ENCODE measurements around the gene RPRD1B.

RPRD1B gene

DNA sequence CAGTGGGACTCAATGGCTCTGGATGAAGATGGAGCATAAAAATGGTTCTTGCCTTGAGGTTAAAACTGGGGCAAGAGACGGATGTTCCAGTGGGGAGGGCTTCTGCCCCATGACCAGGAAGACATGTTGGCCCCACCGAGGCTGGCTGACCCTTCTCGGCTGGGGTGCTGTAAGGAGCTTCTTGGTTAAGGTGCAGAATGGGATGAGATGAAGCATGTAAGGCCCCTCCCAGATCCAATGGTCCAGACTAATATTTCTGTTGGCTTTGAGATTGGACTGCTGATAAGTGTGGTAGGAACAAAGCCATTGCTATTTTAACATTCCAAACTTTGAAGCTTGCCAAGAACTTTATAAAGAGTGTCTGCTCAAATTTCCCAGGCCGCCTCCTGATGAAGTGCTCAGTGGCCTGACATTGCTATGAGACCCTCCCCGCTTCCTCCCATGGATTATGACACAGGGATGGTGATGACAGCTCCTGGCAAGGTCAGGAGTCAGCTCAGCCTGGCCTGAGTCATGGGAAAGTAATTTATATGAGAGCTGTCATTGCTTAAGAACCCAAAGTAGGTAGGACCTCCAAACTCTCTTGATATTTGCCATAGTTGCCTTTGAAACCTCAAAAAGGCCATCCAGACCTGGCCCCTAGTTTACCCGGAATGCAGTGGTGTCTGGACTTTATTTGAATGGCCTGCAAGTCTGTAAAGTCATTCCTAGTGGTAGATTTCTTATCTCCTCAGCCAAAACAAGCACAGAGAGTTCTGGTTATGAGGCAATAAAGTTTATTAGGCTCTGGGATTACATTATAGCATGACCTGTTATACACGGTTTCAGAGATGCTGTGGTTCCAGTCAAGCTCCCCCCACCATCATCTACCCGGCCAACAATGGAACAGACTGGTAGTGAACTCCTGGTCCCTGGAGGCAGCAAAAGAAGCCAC is 76.3 kb downstream of the RPRD1B start:
- no peaks in the 10 kb centered on the region for H3K9me3 Mint-ChIP-seq

DNA sequence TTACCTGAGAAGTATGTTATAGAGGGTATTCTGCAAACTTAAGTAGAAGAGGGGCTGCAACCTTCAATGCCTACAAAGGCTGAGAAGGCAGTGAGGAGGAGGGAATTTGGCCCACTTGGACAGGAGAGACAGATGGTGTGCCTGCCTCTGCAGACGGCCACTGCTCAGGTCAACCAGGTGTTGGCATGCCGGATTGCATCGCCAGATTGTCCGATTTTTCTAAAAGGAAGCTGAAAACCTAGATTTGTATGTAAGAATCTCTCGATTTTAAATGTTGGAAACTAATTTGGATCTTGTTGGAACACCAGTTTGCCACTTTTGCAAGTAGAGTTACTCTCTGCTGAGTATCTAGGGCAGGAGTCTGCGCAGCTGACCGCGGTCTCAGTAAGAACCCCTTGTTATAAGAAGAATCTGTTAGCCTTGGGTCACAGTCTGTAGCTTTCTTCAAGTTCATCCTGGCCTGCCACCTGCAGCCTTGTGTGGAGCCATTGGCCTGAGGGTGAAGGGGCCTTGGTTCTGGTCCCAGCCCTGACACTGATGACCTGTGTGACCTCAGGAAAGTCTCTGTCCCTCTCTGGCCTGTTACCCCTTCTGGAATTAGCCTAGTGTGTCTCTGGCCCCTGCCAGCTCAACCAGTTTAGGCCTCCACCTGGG is 77.1 kb downstream of the RPRD1B start:
- Mint-ChIP-seq H3K9me3 (no peaks in the 10 kb centered on the region), H3K4me1 (no peaks in the 10 kb centered on the region), H3K27ac (no peak overlapping the region), H3K4me3 (no peak overlapping the region), H3K36me3 (no peaks in the 10 kb centered on the region)
- peak in 1 of 2 donors; percentile 40 for DNase-seq (ENCODE audit: low spot score in 2 of 2)
- ATAC-seq = no peak

More for the DNA sequence above, 76.3 kb downstream of the RPRD1B start:
- no peak for ATAC-seq
- Mint-ChIP-seq H3K36me3 (no peaks in the 10 kb centered on the region), H3K4me3 (no peak overlapping the region), H3K27ac (no peak overlapping the region), H3K4me1 (no peaks in the 10 kb centered on the region)
- DNase-seq (ENCODE audit: low spot score in 2 of 2) = no peak

DNA sequence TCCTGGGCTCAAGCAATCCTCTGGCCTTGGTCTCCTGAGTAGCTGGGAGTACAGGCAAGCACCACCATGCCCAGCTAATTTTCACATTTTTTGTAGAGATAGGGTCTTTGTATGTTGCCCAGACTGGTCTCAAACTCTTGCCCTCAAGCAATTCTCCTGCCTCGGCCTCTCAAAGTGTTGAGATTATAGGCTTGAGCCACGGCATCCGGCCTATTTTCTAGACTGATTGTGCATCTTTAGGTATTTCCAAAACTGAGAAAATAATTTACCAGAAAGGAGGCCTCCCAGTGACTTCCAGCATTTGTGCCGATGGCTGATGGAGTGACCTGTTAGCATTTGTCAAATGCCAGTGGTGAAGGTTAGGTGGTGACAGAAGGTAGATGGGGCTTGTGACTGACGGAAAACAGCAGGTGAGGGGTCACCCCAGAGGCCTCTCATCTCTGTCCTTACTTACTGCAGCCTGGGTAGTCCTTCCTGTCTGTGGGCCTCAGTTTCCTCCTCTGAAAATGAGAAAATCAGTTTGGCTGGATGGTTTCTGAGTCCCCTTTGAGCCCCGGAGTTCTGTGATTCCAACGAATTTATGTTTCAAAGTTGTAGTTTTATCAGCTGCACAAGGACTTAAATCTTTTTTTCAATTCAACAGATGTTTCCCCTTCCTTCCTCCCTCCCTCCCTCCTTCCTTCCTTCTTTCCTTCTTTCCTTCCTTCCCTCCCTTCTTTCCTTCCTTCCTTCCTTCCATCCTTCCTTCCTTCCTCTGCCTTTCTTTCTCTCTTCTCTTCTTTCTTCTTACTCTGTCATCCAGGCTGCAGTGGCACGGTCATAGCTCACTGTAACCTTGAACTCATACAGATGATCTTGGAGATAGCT is 78.1 kb downstream of the RPRD1B start:
- H3K4me3 Mint-ChIP-seq = no peak overlapping the region
- no peaks in the 10 kb centered on the region for H3K4me1 Mint-ChIP-seq
- DNase-seq (ENCODE audit: low spot score in 2 of 2) (peak in 1 of 2 donors; percentile 30), ATAC-seq (no peak)
- no peaks in the 10 kb centered on the region for H3K36me3 Mint-ChIP-seq
- no peaks in the 10 kb centered on the region for H3K9me3 Mint-ChIP-seq
- no peak overlapping the region for H3K27ac Mint-ChIP-seq

DNA sequence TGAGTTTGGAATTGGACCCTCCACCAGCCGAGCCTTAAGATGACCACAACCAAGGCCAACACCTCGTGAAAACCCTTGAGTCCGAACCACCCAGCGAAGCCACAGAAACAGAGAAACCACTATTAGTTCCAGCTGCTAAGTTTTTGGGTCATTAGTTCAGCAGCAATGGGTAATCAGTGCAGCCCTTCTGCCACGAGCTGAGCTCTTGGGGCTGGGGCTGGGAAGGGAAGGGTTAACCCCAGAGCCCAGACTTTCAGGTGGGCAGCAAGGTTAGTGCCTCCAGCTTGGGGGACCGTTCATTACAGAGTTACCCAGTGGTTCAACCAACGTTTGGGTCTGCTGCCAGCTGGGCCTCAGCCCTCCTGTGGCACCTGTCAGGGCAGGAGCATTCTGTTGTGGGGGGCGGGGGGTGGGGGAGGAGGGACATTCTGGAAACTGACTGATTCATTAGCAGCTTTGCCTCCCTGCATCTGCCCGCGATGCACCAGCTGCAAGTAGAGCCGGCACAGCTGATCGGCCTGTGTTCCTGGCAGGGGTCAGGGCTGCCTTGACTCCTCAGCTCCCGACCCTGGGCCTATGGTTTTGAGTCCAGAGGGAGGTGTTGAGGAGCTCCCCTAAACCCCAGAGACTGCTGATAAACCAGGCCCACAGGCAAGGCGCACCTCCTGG is 78.8 kb downstream of the RPRD1B start:
- no peaks in the 10 kb centered on the region for H3K4me1 Mint-ChIP-seq
- DNase-seq (ENCODE audit: low spot score in 2 of 2) (no peak), ATAC-seq (no peak)
- no peak overlapping the region for H3K27ac Mint-ChIP-seq
- no peak overlapping the region for H3K4me3 Mint-ChIP-seq
- no peaks in the 10 kb centered on the region for H3K36me3 Mint-ChIP-seq
- H3K9me3 Mint-ChIP-seq = no peaks in the 10 kb centered on the region

DNA sequence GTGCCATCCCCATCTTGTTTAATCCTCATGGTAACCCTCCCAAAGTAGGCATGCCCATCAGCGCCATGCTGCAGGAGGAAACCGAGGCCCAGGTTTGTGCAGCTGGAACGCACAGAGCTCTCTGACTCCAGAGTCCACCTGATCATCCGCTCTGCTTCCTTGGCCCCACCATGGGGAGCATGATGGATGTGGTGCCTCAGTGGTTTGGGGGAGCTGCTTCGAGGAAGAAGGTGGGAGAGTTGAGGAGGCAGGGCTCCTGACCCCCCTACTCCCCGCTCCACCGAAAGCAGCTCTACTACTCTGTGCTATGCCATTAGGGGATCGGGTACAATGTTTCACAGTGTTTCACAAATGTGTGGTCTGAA is 79.4 kb downstream of the RPRD1B start:
- no peak overlapping the region for H3K27ac Mint-ChIP-seq
- no peaks in the 10 kb centered on the region for H3K4me1 Mint-ChIP-seq
- H3K9me3 Mint-ChIP-seq = no peaks in the 10 kb centered on the region
- DNase-seq (ENCODE audit: low spot score in 2 of 2) (no peak), ATAC-seq (no peak)
- no peak overlapping the region for H3K4me3 Mint-ChIP-seq
- no peaks in the 10 kb centered on the region for H3K36me3 Mint-ChIP-seq

DNA sequence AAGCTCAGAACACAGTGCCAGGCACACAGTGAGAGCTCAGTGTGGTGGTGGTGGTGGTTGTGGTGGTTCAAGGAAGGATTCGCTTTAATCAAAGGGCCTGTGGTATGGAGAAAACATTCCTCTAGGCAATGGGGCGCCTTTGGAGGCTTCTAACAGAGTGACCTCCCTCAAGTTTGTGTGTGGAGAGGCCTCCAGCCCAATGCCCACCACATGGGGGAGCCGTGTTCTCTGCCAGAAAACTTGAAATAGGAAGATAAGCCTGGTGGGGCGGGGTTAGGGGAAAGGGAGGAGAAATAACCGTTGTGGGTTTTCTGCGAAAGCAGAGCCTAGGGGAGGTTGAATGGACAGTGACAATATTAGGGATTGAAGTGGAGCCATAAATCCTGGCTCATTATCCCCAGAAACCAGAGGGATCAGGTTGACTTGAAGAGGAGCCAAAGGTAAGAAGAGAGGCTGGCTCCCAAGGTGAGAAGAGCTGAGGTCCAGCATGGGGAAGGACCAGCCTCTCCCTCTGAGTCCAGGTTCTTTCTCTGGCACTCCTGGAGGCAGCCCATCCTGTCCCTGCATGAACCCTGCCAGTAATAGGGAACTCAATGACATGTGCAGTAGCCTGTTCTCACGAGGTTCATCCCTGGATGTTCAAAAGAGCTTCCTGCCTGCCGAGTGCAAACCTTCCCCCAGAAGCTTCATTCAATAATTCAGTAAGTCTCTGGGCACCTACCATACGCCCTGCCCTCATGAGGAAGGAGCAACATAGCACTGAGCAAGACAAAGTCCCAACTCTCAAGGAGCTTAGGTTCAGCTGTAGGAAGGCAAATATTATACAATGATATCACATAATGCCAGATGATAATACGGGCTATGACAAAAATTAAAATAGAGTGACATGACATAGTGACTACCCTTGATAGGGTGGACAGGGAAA is 80.1 kb downstream of the RPRD1B start:
- Mint-ChIP-seq H3K4me1 (no peaks in the 10 kb centered on the region), H3K9me3 (no peaks in the 10 kb centered on the region), H3K36me3 (no peaks in the 10 kb centered on the region), H3K4me3 (no peak overlapping the region), H3K27ac (no peak overlapping the region)
- ATAC-seq (no peak), DNase-seq (ENCODE audit: low spot score in 2 of 2) (no peak)

DNA sequence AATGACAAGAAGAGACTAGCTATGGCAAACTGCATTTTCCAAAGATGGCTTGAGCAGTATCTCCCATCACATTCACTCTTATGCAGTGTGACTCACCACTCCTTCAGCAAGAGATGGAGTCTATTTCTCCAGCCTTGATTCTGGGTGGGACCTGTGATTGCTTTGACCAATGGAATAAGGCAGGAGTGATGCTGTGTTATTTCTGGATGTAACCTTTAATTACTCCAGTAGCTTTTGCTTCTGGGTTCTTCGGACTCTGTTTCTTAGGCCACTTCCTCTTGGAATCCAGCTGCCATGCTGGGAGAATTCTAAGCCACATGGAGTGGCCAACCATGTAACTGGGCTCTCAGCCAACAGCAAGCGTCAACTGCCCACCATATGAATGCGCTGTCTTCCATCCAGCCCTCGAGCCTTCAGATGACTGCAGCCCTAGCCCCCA is 80.8 kb downstream of the RPRD1B start:
- Mint-ChIP-seq H3K36me3 (no peaks in the 10 kb centered on the region), H3K27ac (no peak overlapping the region), H3K9me3 (no peaks in the 10 kb centered on the region), H3K4me1 (no peaks in the 10 kb centered on the region), H3K4me3 (no peak overlapping the region)
- ATAC-seq (no peak), DNase-seq (ENCODE audit: low spot score in 2 of 2) (no peak)

DNA sequence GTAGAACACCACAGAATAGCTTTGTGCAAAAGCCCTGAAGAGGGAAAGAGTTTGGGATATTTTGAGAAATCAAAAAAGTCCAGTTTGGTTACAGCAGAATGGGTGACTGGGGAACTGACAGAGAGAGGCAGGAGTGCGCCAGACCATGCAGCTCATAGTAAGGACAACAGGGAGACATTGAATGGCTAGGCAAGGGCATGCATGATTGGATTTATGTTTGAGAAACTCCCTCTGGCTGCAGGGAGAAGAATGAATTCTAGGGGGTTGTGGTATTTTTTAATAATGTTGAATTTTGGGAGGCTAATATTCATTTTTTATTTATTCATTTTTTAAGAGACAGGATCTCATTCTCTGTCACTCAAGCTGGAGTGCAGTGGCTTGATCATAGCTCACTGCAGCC is 81.7 kb downstream of the RPRD1B start:
- H3K4me1 Mint-ChIP-seq = no peaks in the 10 kb centered on the region
- ATAC-seq (no peak), DNase-seq (ENCODE audit: low spot score in 2 of 2) (no peak)
- no peak overlapping the region for H3K27ac Mint-ChIP-seq
- no peaks in the 10 kb centered on the region for H3K9me3 Mint-ChIP-seq
- no peak overlapping the region for H3K4me3 Mint-ChIP-seq
- no peaks in the 10 kb centered on the region for H3K36me3 Mint-ChIP-seq

DNA sequence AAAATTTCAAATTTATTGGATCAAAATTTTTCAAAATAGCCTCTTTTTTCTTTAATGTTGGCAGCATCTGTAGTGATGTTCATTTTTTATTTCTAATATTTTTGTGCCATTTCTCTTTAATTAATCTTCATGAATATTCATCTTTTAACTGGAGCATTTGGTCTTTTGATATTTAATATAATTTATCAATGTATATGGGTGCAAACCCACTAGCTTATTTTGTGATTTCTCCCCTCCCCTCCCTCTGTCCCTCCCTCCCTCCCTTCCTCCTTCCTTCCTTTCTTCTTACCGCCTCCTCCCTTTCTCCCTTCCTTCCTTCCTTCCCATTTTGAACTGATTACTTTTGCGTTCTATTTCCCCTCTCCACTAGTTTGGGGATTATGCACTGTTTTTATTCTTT is 82.3 kb downstream of the RPRD1B start:
- no peak overlapping the region for H3K4me3 Mint-ChIP-seq
- H3K36me3 Mint-ChIP-seq = no peaks in the 10 kb centered on the region
- H3K4me1 Mint-ChIP-seq = no peaks in the 10 kb centered on the region
- H3K9me3 Mint-ChIP-seq = no peaks in the 10 kb centered on the region
- H3K27ac Mint-ChIP-seq = no peak overlapping the region
- ATAC-seq = no peak
- DNase-seq (ENCODE audit: low spot score in 2 of 2) = no peak

DNA sequence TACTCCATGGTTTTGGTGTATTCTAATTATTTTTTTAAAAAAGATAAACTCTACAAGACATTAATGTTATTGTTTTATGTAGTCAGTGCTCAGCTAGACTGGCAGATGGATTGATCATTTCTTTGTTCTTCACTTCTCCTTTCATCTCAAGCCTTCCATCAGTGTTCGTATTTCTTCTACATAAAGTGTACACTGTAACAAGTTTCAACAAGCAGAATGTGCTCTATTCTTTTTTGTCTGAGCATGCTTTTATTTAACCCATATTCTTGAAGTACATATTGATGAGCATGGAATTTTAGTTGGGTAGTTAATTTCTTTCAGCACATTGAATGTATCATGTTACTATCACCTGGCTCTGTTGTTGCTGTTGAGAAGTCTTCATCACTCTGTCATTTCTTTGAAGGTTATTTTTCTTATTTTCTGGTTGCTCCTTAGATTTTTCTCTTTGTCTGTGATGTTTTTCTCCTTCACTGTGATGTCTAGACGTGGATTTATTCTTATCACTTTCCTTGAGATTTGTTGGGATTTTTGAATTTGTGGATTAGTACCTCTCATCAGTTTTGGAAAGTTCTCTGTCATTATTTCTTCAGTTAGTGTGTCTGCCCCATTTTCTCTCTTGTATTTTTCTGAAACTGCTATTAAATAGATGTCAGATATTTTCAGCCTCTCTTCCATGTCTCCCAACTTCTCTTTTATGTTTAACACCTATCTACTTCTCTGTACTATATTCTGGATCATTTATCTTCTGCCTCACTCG is 83.0 kb downstream of the RPRD1B start:
- H3K9me3 Mint-ChIP-seq = no peaks in the 10 kb centered on the region
- no peaks in the 10 kb centered on the region for H3K4me1 Mint-ChIP-seq
- no peaks in the 10 kb centered on the region for H3K36me3 Mint-ChIP-seq
- no peak for DNase-seq (ENCODE audit: low spot score in 2 of 2)
- H3K4me3 Mint-ChIP-seq = no peak overlapping the region
- no peak overlapping the region for H3K27ac Mint-ChIP-seq
- ATAC-seq = no peak

DNA sequence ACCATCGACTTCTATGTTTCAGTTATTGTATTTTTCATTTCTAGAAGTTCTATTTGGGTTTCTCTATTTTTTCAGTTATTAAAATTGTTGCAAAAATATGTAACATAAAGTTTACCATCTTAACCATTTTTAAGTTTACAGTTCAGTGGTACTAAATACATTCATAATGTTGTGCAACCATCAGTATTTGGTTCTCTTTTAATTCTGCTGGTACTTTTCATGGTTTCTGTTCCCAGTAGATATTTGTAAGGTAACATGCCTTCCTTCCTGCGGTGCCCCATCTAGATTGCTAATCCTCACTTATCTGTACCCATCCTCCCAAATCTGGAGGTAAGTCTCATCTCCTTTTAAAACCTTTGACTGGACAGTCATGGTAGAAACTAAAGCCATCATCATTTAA is 83.7 kb downstream of the RPRD1B start:
- no peaks in the 10 kb centered on the region for H3K36me3 Mint-ChIP-seq
- H3K27ac Mint-ChIP-seq = no peak overlapping the region

DNA sequence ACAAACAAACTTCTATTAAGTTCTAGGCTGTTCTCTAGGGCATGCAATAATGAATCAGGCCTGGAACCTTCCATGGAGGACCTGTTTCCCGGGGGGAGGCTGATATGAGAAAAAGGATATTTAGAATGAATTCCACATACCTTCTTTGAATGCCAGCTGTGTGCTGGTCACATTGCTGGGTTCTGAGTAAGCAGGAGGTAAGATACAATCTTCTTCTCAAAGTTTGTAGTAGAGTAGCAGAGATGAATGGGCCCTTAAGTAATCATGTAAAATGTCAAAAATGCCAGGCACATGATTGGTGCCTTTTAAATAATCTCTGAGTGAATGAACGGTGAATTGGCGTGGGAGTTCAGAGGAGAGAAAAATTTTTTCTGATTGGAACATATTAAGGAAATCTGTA is 84.1 kb downstream of the RPRD1B start:
- no peaks in the 10 kb centered on the region for H3K9me3 Mint-ChIP-seq
- ATAC-seq (no peak), DNase-seq (ENCODE audit: low spot score in 2 of 2) (no peak)
- H3K36me3 Mint-ChIP-seq = no peaks in the 10 kb centered on the region
- H3K4me1 Mint-ChIP-seq = no peaks in the 10 kb centered on the region
- H3K27ac Mint-ChIP-seq = no peak overlapping the region
- no peak overlapping the region for H3K4me3 Mint-ChIP-seq

More for the DNA sequence above, 83.7 kb downstream of the RPRD1B start:
- H3K4me3 Mint-ChIP-seq = no peak overlapping the region
- DNase-seq (ENCODE audit: low spot score in 2 of 2) = no peak
- H3K9me3 Mint-ChIP-seq = no peaks in the 10 kb centered on the region
- no peaks in the 10 kb centered on the region for H3K4me1 Mint-ChIP-seq
- ATAC-seq = no peak

DNA sequence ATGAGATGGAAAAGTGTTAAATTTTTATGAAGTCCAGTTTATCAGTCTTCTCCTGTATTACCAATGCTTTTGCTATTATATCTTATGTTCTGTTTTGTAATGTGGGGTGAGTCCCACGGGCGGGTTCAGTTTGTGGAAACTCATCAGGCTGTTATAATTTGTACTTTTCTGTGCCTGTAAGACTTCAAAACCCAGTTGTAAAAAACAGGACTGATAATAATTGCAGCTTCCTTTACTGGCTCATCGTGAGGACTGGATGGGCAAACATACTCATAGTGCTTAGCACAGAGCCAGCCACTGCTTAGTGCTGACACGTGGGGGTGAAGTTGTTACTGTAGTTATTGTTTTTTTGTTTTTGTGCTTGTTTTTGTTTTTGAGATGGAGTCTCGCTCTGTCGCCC is 85.9 kb downstream of the RPRD1B start:
- H3K4me1 Mint-ChIP-seq = peaks cover 7% of the 10 kb centered on the region
- ATAC-seq (no peak), DNase-seq (ENCODE audit: low spot score in 2 of 2) (no peak)
- no peaks in the 10 kb centered on the region for H3K36me3 Mint-ChIP-seq
- no peaks in the 10 kb centered on the region for H3K9me3 Mint-ChIP-seq
- H3K27ac Mint-ChIP-seq = no peak overlapping the region
- no peak overlapping the region for H3K4me3 Mint-ChIP-seq

DNA sequence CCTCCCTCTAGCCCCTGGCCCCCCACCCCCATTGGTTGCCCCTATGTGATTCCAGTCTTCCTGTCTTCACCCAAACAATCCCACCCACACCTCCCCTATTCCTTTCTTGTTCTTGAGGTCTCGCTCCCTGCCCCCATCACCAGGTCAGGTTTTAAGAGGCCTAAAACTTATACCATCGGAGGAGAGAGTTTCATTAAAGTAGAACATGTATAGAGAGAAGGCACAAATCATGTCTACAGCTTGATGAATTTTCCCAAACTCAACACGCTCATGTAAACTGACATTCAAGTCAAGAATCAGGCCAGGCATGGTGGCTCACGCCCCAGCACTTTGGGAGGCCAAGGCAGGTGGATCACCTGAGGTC is 87.1 kb downstream of the RPRD1B start:
- Mint-ChIP-seq H3K27ac (no peak overlapping the region), H3K9me3 (no peaks in the 10 kb centered on the region), H3K4me1 (peaks cover 7% of the 10 kb centered on the region), H3K36me3 (no peaks in the 10 kb centered on the region), H3K4me3 (no peak overlapping the region)
- ATAC-seq = no peak
- DNase-seq (ENCODE audit: low spot score in 2 of 2) = no peak
